Activated naive CD4-positive, alpha-beta T cell treated with anti-CD3 and anti-CD28 coated beads, Interleukin-2, amount 50 U/mL, for 24 hours (primary cell): ENCODE results near the gene CERK.

ENCODE experiments used
- H3K27ac Mint-ChIP-seq: one replicate; pipeline ENCODE4 v1.8.0; 2021; ENCODE audit warnings: mild to moderate bottlenecking, mixed read lengths
- H3K27me3 Mint-ChIP-seq: one replicate; pipeline ENCODE4 v1.8.0; 2021; ENCODE audit warnings: mixed read lengths
- H3K36me3 Mint-ChIP-seq: one replicate; pipeline ENCODE4 v1.8.0; 2021; ENCODE audit warnings: mixed read lengths
- H3K4me1 Mint-ChIP-seq: one replicate; pipeline ENCODE4 v1.8.0; 2021; ENCODE audit warnings: mixed read lengths
- H3K4me3 Mint-ChIP-seq: one replicate; pipeline ENCODE4 v1.8.0; 2021; ENCODE audit warnings: mild to moderate bottlenecking, mixed read lengths
- H3K9me3 Mint-ChIP-seq: one replicate; pipeline ENCODE4 v1.8.0; 2021; ENCODE audit warnings: mixed read lengths

The CERK gene

DNA sequence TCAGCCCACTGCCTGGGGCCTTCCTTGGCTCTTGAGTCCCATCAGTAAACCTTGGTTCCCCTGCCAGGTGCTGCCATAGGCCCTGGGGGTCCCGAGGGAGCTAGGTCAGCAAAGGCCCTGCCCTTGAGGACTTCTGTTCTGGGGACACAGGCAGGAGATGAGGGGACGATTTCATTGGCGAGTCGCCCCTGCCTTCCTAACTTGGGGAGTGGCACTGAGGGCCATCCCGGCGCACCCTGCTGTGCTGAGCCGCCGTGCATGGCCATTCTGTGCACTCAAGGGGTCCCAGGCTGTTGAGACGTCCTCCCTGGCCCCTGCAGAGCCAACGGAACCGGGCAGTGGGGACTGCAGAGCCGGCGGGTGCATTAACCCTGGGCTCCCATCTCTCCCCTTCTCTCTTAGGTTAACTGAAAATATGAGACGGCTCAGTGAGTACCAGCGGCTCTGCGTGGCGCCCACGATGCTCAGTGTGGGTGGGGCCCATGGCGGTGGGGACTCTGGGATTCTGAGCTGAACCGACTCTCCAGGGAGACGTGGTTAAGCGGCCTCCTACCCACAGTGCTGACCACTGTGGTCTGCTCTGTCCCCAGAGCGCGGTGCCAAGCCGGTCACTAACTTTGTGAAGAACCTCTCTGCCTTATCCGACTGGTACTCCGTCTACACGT, 74.5 kb downstream of the CERK start:
- Mint-ChIP-seq H3K4me1 (peaks cover 21% of the 10 kb centered on the region), H3K4me3 (no peak overlapping the region), H3K36me3 (no peaks in the 10 kb centered on the region), H3K27me3 (no peaks in the 10 kb centered on the region), H3K9me3 (no peaks in the 10 kb centered on the region), H3K27ac (no peak overlapping the region)

DNA sequence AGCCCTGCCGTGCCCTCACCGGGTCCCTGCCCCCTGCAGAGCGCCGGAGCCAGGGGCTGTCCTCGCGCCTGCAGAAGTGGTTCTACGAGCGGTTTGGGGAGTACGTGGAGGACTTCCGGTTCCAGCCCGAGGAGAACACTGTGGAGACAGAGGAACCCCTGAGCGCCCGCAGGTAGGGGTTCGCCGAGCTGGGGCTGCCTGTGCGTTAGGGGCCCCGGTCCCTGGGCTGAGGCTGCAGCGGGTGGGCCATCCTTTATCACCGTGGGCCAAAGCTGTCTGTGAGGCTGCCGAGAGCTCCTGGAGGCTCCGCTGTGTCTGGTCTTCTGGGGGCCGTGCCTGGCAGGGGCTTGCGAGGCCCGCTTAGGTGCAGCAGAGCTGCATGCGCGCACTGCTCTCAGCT, 75.1 kb downstream of the CERK start:
- H3K4me3 Mint-ChIP-seq, result no peak overlapping the region
- no peaks in the 10 kb centered on the region for H3K9me3 Mint-ChIP-seq
- no peaks in the 10 kb centered on the region for H3K27me3 Mint-ChIP-seq
- H3K36me3 Mint-ChIP-seq, result no peaks in the 10 kb centered on the region
- H3K4me1 Mint-ChIP-seq, result peaks cover 21% of the 10 kb centered on the region
- no peak overlapping the region for H3K27ac Mint-ChIP-seq

DNA sequence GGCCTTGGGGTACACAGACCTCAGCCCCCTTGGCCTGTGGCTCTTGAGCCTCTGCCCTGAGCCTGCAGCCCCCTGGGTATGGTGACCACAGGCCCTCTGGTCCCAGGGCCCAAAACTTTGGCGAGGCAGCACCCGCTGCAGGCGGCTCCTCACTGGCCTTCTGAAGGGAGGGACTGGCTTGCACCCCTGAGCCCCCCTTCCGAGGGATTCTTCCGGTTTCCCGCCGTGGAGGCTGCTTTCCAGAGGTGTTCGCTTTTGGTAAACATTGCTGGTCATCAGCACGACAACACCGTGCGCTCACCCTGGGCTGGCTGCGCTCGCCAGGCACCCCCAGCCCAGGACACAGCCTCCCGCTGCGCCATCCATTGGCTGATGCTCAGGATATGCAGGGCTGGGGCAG, 75.8 kb downstream of the CERK start:
- H3K4me3 Mint-ChIP-seq, result no peak overlapping the region
- H3K36me3 Mint-ChIP-seq, result no peaks in the 10 kb centered on the region
- peaks cover 21% of the 10 kb centered on the region for H3K4me1 Mint-ChIP-seq
- no peaks in the 10 kb centered on the region for H3K9me3 Mint-ChIP-seq
- no peaks in the 10 kb centered on the region for H3K27me3 Mint-ChIP-seq
- no peak overlapping the region for H3K27ac Mint-ChIP-seq

DNA sequence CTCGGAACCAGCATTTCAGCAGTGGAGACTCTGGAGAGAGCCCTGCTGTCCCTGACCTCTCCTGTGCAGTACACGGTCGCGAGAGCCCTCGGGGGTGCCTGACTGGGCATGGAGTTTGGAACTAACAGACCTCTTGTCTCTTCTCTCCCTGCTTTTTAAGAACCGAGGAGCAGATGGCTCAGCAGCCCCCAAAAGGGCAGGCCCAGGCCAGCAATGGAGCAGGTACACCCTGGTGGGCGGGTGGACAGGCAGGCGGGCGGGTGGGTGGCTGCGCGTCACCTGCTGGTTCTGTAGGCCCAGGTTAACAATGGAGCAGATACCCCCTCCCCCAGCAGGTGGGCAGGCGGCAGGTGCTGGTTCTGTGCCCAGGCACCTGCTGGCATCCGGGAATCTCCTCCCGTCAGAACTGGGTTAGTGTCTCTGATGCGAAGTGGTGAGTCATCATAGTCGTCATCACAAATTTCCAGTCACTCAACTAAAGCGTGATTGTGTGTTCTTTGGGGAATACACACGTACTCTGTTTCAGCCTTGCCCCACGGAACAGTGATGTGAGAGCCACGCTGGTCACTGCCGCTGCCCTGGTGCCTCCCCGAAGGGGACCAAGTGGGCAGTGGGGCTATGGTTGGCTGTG, 76.7 kb downstream of the CERK start:
- Mint-ChIP-seq H3K4me3 (no peak overlapping the region), H3K36me3 (no peaks in the 10 kb centered on the region), H3K27me3 (no peaks in the 10 kb centered on the region), H3K4me1 (peaks cover 21% of the 10 kb centered on the region), H3K9me3 (no peaks in the 10 kb centered on the region), H3K27ac (peak overlapping the region; percentile 74)

DNA sequence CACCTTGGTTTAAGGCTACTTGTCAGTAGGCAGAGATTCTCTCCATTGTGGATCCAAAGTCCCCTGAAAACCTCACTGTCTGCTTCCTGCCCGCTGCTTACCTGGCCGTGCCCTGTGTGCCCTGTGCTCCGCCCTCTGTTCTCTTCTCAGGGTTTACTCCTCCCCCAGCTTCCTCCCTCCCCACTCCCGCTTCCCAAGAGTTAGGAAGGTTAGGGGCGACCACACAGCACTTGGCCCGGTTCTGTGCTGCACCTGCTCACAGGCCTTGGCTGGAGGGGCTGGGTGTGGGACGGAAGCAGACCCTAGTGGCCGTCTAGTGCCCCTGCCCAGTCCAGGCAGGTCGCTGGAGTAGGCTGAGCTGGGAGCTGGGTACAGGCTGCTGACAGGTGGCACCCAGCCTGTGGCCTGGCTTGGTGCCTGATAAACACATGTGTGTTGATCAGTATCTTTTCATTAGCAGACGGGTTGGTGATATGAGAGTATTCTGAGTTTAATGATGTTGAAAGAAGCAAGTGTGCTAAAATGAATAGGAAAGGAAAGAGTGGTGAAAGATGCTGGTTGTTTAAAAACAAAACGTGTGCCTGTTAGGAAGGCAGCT, 77.3 kb downstream of the CERK start:
- H3K4me3 Mint-ChIP-seq, result no peak overlapping the region
- H3K9me3 Mint-ChIP-seq, result no peaks in the 10 kb centered on the region
- H3K27ac Mint-ChIP-seq, result peak overlapping the region; percentile 74
- no peaks in the 10 kb centered on the region for H3K36me3 Mint-ChIP-seq
- peaks cover 21% of the 10 kb centered on the region for H3K4me1 Mint-ChIP-seq
- H3K27me3 Mint-ChIP-seq, result no peaks in the 10 kb centered on the region

DNA sequence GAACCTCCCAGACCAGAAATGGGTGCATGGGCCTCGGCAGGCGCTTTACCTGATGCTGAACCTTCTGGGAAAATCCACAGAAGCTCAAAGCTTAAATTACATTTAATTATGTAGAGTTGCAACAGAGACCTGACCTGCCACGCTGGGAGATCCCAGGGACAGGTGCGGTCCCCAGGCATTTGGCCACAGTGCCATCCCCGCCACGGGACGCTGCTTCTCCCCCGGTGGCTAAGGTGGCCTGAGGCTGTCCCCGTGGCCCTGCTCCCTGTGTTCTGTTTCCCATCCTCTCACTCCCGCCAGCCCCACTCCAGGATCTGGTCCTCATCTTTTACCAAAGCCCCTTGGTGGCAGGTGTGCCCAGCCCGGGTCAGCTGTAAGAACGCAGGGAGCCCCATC, 78.3 kb downstream of the CERK start:
- H3K27ac Mint-ChIP-seq, result no peak overlapping the region
- no peak overlapping the region for H3K4me3 Mint-ChIP-seq
- no peaks in the 10 kb centered on the region for H3K27me3 Mint-ChIP-seq
- no peaks in the 10 kb centered on the region for H3K9me3 Mint-ChIP-seq
- peaks cover 21% of the 10 kb centered on the region for H3K4me1 Mint-ChIP-seq
- H3K36me3 Mint-ChIP-seq, result no peaks in the 10 kb centered on the region

DNA sequence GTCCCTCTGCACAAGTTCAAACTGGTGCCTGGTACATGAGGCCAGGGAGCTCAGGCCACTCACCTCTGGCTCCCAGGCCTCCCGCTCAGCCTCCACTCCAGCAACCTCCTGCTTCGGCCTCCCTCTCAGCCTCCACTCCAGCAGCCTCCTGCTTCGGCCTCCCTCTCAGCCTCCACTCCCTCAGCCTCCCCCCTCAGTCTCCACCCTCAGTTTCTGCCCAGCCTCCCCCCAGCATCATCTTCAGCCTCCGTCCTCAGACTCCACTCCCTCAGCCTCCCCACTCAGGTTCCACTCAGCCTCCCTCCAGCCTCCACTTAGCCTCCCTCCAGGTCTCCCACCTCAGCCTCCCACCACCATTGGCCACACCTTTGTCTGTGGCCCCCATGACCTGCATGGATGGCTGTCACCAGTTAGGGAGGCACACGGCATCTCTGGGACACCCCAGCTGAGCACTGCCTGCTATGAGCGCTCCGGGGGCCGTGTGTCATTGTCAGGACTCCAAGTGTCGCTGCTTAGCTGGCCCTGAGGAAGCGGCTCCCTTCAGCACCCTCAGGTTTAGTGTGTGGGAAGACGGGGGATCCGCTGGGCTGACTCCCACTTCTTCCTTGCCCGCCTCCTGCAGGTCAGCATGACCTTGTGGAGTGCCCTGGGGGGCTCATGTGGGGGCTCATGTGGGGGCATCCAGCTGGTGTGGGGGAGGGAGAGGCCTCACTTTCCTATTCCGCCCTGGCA, 78.8 kb downstream of the CERK start:
- H3K27me3 Mint-ChIP-seq, result no peaks in the 10 kb centered on the region
- peaks cover 21% of the 10 kb centered on the region for H3K4me1 Mint-ChIP-seq
- no peak overlapping the region for H3K27ac Mint-ChIP-seq
- no peaks in the 10 kb centered on the region for H3K9me3 Mint-ChIP-seq
- no peak overlapping the region for H3K4me3 Mint-ChIP-seq
- H3K36me3 Mint-ChIP-seq, result no peaks in the 10 kb centered on the region

DNA sequence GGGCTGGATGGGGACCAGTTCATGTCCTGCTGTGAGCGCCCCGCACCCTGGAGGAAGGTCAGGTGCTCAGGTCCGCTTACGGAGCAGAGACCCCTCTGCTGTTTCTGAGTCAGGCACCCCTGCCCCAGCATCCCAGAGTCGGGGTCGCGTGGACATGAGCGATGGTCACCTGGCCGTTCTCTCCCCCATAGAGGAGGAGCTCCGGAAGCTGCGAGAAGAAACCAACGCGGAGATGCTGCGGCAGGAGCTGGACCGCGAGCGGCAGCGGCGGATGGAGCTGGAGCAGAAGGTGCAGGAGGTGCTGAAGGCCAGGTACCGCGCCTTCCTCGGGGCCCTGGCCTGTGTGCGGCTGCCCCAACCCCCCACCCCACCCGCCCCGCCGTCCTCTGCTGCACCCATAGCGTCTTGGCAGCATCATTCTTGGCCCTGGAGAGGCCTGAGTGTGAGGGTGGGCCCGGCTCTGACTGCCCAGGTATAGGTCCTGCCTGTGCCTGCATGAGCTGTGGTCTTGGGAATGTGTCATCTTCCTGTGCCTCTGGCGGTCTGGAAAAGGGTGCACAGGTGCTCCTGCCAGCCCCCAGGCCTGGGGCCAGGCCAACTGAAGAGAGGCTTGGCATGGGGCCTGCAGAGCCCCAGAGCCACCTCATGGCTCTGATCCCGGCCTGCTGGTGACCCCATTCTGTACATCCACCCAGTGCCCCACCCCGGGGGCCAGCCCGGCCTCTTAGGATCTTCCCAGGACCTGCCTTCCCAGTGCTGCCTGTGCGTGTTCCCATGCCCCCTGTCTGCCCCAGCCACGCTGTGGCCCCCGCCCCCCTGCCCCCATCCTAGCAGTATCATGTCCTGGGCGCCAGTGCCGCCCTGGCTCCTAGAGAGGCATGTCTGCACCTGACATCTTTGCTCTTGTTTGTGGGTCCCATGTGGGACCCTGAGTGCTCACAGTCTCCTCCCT, 79.8 kb downstream of the CERK start:
- Mint-ChIP-seq H3K4me1 (peaks cover 21% of the 10 kb centered on the region), H3K27me3 (no peaks in the 10 kb centered on the region), H3K9me3 (no peaks in the 10 kb centered on the region), H3K4me3 (no peak overlapping the region), H3K27ac (no peak overlapping the region), H3K36me3 (no peaks in the 10 kb centered on the region)

DNA sequence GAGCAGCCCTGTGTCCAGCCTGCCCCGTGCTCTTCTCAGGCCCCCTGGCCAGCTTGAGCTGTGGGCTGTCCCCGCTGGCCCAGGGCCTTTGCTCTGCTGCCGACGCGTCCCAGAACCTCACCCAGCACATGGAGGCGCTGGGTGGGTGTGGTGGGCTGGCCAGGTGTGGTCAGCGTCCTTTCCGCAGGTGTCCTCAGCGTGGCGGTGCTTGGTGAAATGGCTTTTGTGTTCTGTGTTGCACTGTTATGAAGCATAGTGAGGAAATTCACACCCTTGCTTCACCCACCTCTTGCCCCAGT, 80.4 kb downstream of the CERK start:
- Mint-ChIP-seq H3K4me3 (no peak overlapping the region), H3K4me1 (peaks cover 26% of the 10 kb centered on the region), H3K36me3 (no peaks in the 10 kb centered on the region), H3K27ac (no peak overlapping the region), H3K27me3 (no peaks in the 10 kb centered on the region), H3K9me3 (no peaks in the 10 kb centered on the region)

DNA sequence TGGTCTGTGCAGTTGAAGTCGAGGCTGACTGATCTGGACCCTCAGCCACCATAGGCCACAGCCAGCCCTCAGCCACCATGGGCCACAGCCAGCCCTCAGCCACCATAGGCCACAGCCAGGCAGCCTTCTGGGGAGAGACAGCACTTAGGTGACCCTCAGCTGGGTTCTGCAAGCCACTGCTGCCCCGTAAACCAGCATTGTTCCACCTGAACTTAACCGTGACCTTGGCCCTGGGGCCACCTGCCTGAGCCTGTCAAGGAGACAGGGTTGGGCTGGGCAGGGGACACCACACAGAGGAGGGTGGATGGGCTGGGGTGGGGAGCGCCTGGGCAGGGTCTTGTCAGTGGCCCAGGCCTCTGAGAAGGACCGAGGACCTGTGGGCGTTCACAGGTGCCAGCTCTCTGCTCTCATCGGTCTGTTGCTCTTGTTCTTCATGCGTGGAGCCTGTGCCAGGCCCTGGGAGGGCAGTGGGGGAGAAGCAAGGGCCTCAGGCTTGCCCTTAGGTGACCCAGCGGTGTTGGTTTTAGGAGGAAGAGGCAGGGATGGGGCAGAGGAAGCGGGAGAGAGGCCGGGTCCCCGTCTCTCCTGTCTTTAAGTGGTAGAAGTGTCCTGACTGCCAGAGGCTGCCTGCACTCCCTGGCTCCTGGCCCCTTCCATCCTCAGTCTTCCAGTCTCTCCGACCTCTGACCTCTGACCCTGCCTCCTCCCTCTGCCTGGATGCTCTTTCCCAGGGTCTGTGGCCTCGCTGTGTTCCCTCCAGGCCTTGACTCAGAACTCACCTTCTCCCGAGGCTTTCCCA, 81.0 kb downstream of the CERK start:
- peaks cover 27% of the 10 kb centered on the region for H3K4me1 Mint-ChIP-seq
- H3K4me3 Mint-ChIP-seq, result no peak overlapping the region
- no peaks in the 10 kb centered on the region for H3K9me3 Mint-ChIP-seq
- H3K27me3 Mint-ChIP-seq, result no peaks in the 10 kb centered on the region
- H3K36me3 Mint-ChIP-seq, result no peaks in the 10 kb centered on the region
- peak overlapping the region; percentile 51 for H3K27ac Mint-ChIP-seq

DNA sequence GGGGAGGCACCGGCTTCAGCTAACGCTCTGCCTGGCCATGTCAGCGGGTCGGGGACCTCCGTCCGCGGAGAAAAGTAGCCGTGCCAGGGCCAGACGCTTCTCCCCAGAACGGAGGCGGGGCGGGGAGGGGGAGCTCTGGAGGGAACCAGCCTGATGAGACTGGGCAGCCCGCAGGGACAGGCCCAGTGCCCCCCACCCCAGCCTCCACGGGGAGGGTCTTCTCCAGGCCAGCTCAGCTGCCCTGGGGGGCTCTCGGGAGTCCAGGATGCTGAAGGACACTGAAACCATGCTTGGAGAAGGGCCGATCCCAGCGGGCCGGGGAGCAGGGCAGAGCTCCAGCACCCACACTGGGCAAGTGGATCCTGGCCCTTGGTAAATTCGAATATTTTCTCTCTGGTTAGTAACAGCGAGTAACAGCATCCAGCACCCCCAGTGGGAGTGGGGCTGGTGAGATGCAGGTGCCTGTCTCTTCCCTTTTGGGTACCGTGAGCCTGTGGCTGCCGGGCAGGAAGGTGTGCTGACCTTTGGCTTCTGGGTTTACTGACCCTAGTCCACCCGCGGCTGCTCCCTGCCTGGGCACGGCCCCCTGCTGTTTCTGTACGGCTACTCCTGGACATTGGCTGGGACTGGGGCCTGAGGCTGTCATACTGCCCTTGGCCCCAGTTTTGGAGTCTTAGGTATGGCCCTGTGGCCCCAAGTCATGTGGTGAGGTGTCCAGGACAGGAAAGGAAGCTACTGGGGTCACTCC, 82.0 kb downstream of the CERK start:
- H3K9me3 Mint-ChIP-seq, result no peaks in the 10 kb centered on the region
- no peak overlapping the region for H3K27ac Mint-ChIP-seq
- H3K36me3 Mint-ChIP-seq, result no peaks in the 10 kb centered on the region
- H3K4me1 Mint-ChIP-seq, result peaks cover 24% of the 10 kb centered on the region
- H3K4me3 Mint-ChIP-seq, result no peak overlapping the region
- H3K27me3 Mint-ChIP-seq, result no peaks in the 10 kb centered on the region

DNA sequence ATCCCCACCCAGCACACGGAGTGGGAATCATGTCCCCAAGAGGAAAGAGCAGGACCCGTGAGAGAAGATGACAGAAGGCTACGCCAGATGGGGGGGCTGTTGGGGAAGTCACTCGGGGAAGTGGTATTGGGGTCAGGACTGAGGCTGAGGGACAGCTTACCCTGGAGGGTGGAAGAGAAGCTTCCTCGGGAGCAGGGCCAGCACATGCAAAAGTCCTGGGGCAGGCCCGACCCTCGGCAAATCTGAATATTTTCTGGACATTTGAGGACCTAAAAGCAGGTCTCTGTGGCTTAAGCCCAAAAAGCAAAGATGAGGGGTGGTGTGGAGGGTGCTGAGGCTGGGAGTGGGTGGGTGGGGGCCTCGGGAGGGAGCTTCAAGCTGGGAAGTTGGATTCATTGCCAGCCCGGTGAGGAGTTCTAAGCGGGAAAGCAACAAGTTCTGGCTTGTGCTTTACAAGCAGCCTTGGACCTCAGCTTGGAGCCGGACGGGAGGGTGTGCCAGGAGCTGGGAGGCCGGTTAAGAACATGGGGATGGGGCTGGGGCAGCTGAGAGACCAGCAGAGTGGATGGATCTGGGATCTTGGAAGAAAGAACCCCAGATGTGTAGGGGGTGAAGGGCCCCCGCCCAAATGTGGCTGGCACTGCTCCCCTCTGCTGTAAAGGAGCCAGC, 83.0 kb downstream of the CERK start:
- H3K36me3 Mint-ChIP-seq, result no peaks in the 10 kb centered on the region

DNA sequence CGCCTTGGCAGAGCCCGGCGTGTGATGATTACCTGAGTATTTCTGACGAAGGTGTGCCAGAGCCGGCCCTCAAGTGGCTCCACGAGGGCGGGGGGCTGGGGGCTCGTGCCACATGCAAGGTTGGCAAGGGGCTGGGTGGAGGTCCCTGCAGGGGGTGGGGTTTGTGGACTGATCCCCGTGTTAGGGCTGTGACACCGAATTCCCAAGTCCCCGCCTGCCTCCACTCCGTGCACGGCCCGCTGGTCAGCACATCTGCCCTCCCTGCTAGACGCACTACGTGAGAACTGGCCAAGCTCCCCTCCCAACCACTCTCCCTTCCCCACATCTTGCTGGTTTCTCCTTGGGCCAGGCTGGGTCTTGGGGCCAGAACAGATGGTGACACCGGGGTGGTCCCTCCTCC, 83.6 kb downstream of the CERK start:
- no peaks in the 10 kb centered on the region for H3K36me3 Mint-ChIP-seq
- peaks cover 12% of the 10 kb centered on the region for H3K4me1 Mint-ChIP-seq
- H3K9me3 Mint-ChIP-seq, result no peaks in the 10 kb centered on the region
- no peak overlapping the region for H3K27ac Mint-ChIP-seq
- no peak overlapping the region for H3K4me3 Mint-ChIP-seq
- H3K27me3 Mint-ChIP-seq, result no peaks in the 10 kb centered on the region

More for the DNA sequence above, 83.0 kb downstream of the CERK start:
- Mint-ChIP-seq H3K4me1 (peaks cover 14% of the 10 kb centered on the region), H3K27me3 (no peaks in the 10 kb centered on the region), H3K9me3 (no peaks in the 10 kb centered on the region), H3K27ac (no peak overlapping the region), H3K4me3 (no peak overlapping the region)

DNA sequence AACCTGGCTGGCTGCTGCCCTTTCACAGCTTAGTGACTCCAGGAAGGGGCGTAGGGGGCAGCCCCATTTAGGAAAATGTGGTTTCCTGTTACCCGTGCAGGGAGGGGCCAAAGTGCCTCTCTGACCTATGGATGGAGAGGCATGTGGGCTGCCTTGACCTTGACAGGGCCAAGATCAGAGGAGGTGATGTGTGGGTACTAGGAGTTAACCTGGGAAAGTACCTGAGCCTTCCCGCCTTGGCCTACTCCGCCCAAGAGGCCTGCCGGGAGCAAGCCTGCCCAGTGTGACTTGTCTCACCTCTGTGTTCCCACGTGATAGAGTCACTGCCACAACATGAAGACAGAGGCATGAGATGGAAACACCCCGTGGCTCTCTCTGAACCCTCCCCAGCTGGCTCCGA, 84.5 kb downstream of the CERK start:
- Mint-ChIP-seq H3K27ac (no peak overlapping the region), H3K36me3 (no peaks in the 10 kb centered on the region), H3K4me3 (no peak overlapping the region)

More for the DNA sequence above, 84.5 kb downstream of the CERK start:
- Mint-ChIP-seq H3K27me3 (no peaks in the 10 kb centered on the region), H3K4me1 (peaks cover 12% of the 10 kb centered on the region), H3K9me3 (no peaks in the 10 kb centered on the region)
